ENCODE data around the gene AMIGO2. TPM values are rescaled to one million over a fixed set of nuclear protein-coding genes. Genes with fewer than 3 reads are reported as not detected.

Gene AMIGO2
- total and polyA plus RNA-seq, 8 donors = 1.6 to 10.5 (median 3.5) TPM

- WGBS, 5 donors = 85 to 94% (median 89%) methylated on average over 2 of the region's 2 CpGs
- Histone ChIP-seq H3K9me3 (no peaks in the 10 kb centered on the region), H3K36me3 (no peaks in the 10 kb centered on the region), H3K27me3 (no peaks in the 10 kb centered on the region), H3K27ac (no peak overlapping the region), H3K4me1 (no peaks in the 10 kb centered on the region), H3K4me3 (no peak overlapping the region)
- intact Hi-C loops (cut with DNase I; ENCODE audit: low total_unique reads) = no loop called here
- no peak for DNase-seq
- no peak for TF ChIP-seq EP300 (IDR thresholded peaks at IDR 0.05)
- TF ChIP-seq CTCF (IDR thresholded peaks at IDR 0.05) = no peak
- TF ChIP-seq POLR2AphosphoS5 (IDR thresholded peaks at IDR 0.05) = no peak
- TF ChIP-seq POLR2A (IDR thresholded peaks at IDR 0.05) = no peak
Observed at GRCh38 chr12:47110718-47111391, 31.1 kb upstream of the AMIGO2 start.

- DNase-seq = no peak
- WGBS, 5 donors = 68 to 99% (median 96%) methylated on average over 2 of the region's 2 CpGs
- Histone ChIP-seq H3K36me3 (no peaks in the 10 kb centered on the region), H3K9me3 (no peaks in the 10 kb centered on the region), H3K4me3 (no peak overlapping the region), H3K27me3 (no peaks in the 10 kb centered on the region), H3K27ac (no peak overlapping the region), H3K4me1 (no peaks in the 10 kb centered on the region)
- intact Hi-C loops (cut with DNase I; ENCODE audit: low total_unique reads) = no loop called here
- TF ChIP-seq EP300 (IDR thresholded peaks at IDR 0.05) = no peak
- no peak for TF ChIP-seq POLR2AphosphoS5 (IDR thresholded peaks at IDR 0.05)
- TF ChIP-seq POLR2A (IDR thresholded peaks at IDR 0.05) = no peak
- no peak for TF ChIP-seq CTCF (IDR thresholded peaks at IDR 0.05)
Observed at GRCh38 chr12:47110011-47110541, 30.3 kb upstream of the AMIGO2 start.

GRCh38 chr12:47107926-47108325, 28.2 kb upstream of the AMIGO2 start:
- TF ChIP-seq POLR2A (IDR thresholded peaks at IDR 0.05) = no peak
- no peak for TF ChIP-seq CTCF (IDR thresholded peaks at IDR 0.05)
- TF ChIP-seq EP300 (IDR thresholded peaks at IDR 0.05) = no peak
- Histone ChIP-seq H3K36me3 (no peaks in the 10 kb centered on the region), H3K27ac (no peak overlapping the region), H3K9me3 (no peaks in the 10 kb centered on the region), H3K4me1 (no peaks in the 10 kb centered on the region), H3K27me3 (no peaks in the 10 kb centered on the region), H3K4me3 (no peak overlapping the region)
- no peak for DNase-seq
- intact Hi-C loops (cut with DNase I; ENCODE audit: low total_unique reads) = no loop called here

- Histone ChIP-seq H3K36me3 (no peaks in the 10 kb centered on the region), H3K4me3 (no peak overlapping the region), H3K27ac (no peak overlapping the region), H3K4me1 (no peaks in the 10 kb centered on the region), H3K27me3 (no peaks in the 10 kb centered on the region), H3K9me3 (no peaks in the 10 kb centered on the region)
- WGBS, 5 donors = 89 to 98% (median 92%) methylated on average over 3 of the region's 3 CpGs
- TF ChIP-seq POLR2A (IDR thresholded peaks at IDR 0.05) = no peak
- no peak for TF ChIP-seq EP300 (IDR thresholded peaks at IDR 0.05)
- TF ChIP-seq CTCF (IDR thresholded peaks at IDR 0.05) = no peak
- TF ChIP-seq POLR2AphosphoS5 (IDR thresholded peaks at IDR 0.05) = no peak
- no peak for DNase-seq
- intact Hi-C loops (cut with DNase I; ENCODE audit: low total_unique reads) = no loop called here
Observed at GRCh38 chr12:47107446-47107845, 27.7 kb upstream of the AMIGO2 start.

Data from stomach (tissue), 9 donors.